ENCODE results near the gene NKX1-1.
"Not testable (repeated sequence)": the region's sequence is repeated elsewhere in the genome, so short reads cannot be mapped to it uniquely, and the experiment has no call there.

Gene NKX1-1

GRCh38 chr4:1406394-1406980, at the start of gene NKX1-1:
Gene NKX1-1 (minus strand): TSS chr4:1406442. CDS start chr4:1406442, 0 bp downstream.
- no peak for DNase-seq

- DNase-seq, result no peak
Measured at GRCh38 chr4:1453731-1454130, 47.5 kb upstream of the NKX1-1 start.

GRCh38 chr4:1452431-1453051, 46.3 kb upstream of the NKX1-1 start:
- no peak for DNase-seq

GRCh38 chr4:1451752-1452122, 45.5 kb upstream of the NKX1-1 start:
- no peak for DNase-seq

- no peak for DNase-seq
Measured at GRCh38 chr4:1451106-1451751, 45.0 kb upstream of the NKX1-1 start.

- no peak for DNase-seq
Measured at GRCh38 chr4:1449833-1450741, 43.8 kb upstream of the NKX1-1 start.

- no peak for DNase-seq
Measured at GRCh38 chr4:1449475-1449832, 43.2 kb upstream of the NKX1-1 start.

GRCh38 chr4:1448589-1449420, 42.6 kb upstream of the NKX1-1 start:
- DNase-seq, result no peak

- no peak for DNase-seq
Measured at GRCh38 chr4:1447676-1448588, 41.7 kb upstream of the NKX1-1 start.

GRCh38 chr4:1446502-1447386, 40.5 kb upstream of the NKX1-1 start:
- no peak for DNase-seq

- no peak for DNase-seq
Measured at GRCh38 chr4:1445716-1446445, 39.6 kb upstream of the NKX1-1 start.

GRCh38 chr4:1443688-1444172, 37.5 kb upstream of the NKX1-1 start:
- not testable (repeated sequence) for DNase-seq

GRCh38 chr4:1427010-1427409, 20.8 kb upstream of the NKX1-1 start:
- no peak for DNase-seq

GRCh38 chr4:1421657-1422056, 15.4 kb upstream of the NKX1-1 start:
- DNase-seq, result no peak

GRCh38 chr4:1419708-1420107, 13.5 kb upstream of the NKX1-1 start:
- DNase-seq, result no peak

- DNase-seq, result no peak
Measured at GRCh38 chr4:1418494-1419285, 12.4 kb upstream of the NKX1-1 start.

GRCh38 chr4:1417522-1418390, 11.5 kb upstream of the NKX1-1 start:
- no peak for DNase-seq

- no peak for DNase-seq
Measured at GRCh38 chr4:1416948-1417260, 10.7 kb upstream of the NKX1-1 start.

Measured in stimulated activated naive CD4-positive, alpha-beta T cell treated with Interleukin-2 at 50 U/mL for 16 hours (primary cell).